Panc1 (cell line): ENCODE data around the gene OR52M1. TPM values are rescaled to one million over a fixed set of nuclear protein-coding genes. Genes with fewer than 3 reads are reported as not detected.

Source experiments
- ATAC-seq: fragments of 200-7000 bp; cut with Tn5 transposase; 2 replicates; pipeline ENCODE4 v1.9.1; 2020; ENCODE audit warnings: mild to moderate bottlenecking, moderate library complexity
- Bru-seq: library from RNA; stranded (reverse); fragments of 400-500 nt; gene quantifications from one replicate; lab custom pipeline; 2021; lab: Mats Ljungman, UMichigan
- BruChase-seq, 2 experiments: library from RNA; stranded (reverse); fragments of 400-500 nt; gene quantifications; one replicate each; lab custom pipeline; 2021; lab: Mats Ljungman, UMichigan
- BruUV-seq: library from RNA; stranded (reverse); fragments of 400-500 nt; replicated peaks from 2 replicates; lab custom pipeline; 2021; lab: Mats Ljungman, UMichigan
- CTCF ChIA-PET: fragments of 300-600 bp; sonication (Branson Sonifier 250); formaldehyde crosslinking; loops from one replicate; lab custom pipeline; 2022; ENCODE audit warnings: antibody characterized with exemption; lab: Charles Lee
- POLR2A ChIA-PET: fragments of 300-600 bp; sonication (Branson Sonifier 250); formaldehyde crosslinking; loops from one replicate; lab custom pipeline; 2022; ENCODE audit warnings: antibody characterized with exemption; lab: Charles Lee
- DNase-seq: peaks from one replicate; pipeline ENCODE4 v3.0.0-alpha.2; 2010; ENCODE audit warnings: low read depth, low spot score
- H3K27ac ChIP-seq: 2 replicates; pipeline ENCODE4 v1.5.1; 2011; ENCODE audit warnings: mild to moderate bottlenecking, low read length, inconsistent platforms
- H3K27me3 ChIP-seq: fragments of 200-500 bp; sonication (Bioruptor generic); 2 replicates; pipeline ENCODE4 v1.6.0; 2014; ENCODE audit warnings: low read length, inconsistent platforms; ENCODE audit not compliant: control insufficient read depth, insufficient read depth
- H3K36me3 ChIP-seq: fragments of 200-500 bp; sonication (Bioruptor generic); 2 replicates; pipeline ENCODE4 v1.5.1; 2014; ENCODE audit warnings: inconsistent platforms, mild to moderate bottlenecking, low read length, moderate library complexity; ENCODE audit not compliant: control insufficient read depth, insufficient read depth
- H3K4me1 ChIP-seq: 2 replicates; pipeline ENCODE4 v1.5.1; 2011; ENCODE audit warnings: inconsistent platforms, mild to moderate bottlenecking, low read length, moderate library complexity; ENCODE audit not compliant: control insufficient read depth, insufficient read depth
- H3K4me3 ChIP-seq, 2 experiments: 2 replicates each; pipeline ENCODE4 v1.5.1; 2011 to 2012; ENCODE audit warnings: low read depth in 2 of 2, low read length in 2 of 2, mild to moderate bottlenecking in 2 of 2, inconsistent platforms in 1 of 2, moderate library complexity in 1 of 2
- H3K9me3 ChIP-seq: fragments of 200-500 bp; sonication (Bioruptor generic); 2 replicates; pipeline ENCODE4 v1.5.1; 2014; ENCODE audit warnings: low read depth, mild to moderate bottlenecking, inconsistent platforms, low read length, moderate library complexity; ENCODE audit not compliant: control insufficient read depth, insufficient read depth
- CTCF ChIP-seq: fragments of 450-650 bp; IDR thresholded peaks from 2 replicates; pipeline ENCODE4 v1.5.1; 2017; ENCODE audit warnings: mild to moderate bottlenecking
- POLR2AphosphoS5 ChIP-seq: IDR thresholded peaks from 2 replicates; pipeline ENCODE4 v1.6.1; 2012; ENCODE audit warnings: mild to moderate bottlenecking, low read depth, low read length, moderate library complexity
- REST ChIP-seq, 2 experiments: IDR thresholded peaks; 2 replicates each; pipeline ENCODE4 v1.6.1; 2011 to 2012; ENCODE audit warnings: low read depth in 2 of 2, control low read depth in 1 of 2, low read length in 1 of 2, mild to moderate bottlenecking in 1 of 2, moderate library complexity in 1 of 2; ENCODE audit not compliant: insufficient read depth in 1 of 2
- SIN3A ChIP-seq: IDR thresholded peaks from 2 replicates; pipeline ENCODE4 v1.6.1; 2012; ENCODE audit warnings: low read depth, mild to moderate bottlenecking, low read length, moderate library complexity, borderline replicate concordance; ENCODE audit not compliant: insufficient read depth
- TCF7L2 ChIP-seq: IDR thresholded peaks from 2 replicates; pipeline ENCODE4 v1.6.1; 2011; ENCODE audit warnings: mild to moderate bottlenecking, low read depth, low read length, inconsistent platforms
- in situ Hi-C: cut with HindIII; loops from 2 replicates; pipeline ENCODE4 v1.10.0; 2016; ENCODE audit warnings: low sequenced_read_pairs, low pct_unique_long_range_greater_than_20kb
- intact Hi-C: fragments of 100-400 bp; cut with micrococcal nuclease; formaldehyde crosslinking; loops from one replicate; pipeline ENCODE4 v1.10.0; 2022; ENCODE audit not compliant: unreplicated experiment
- long read RNA-seq: library from polyadenylated mRNA; unstranded; transcript quantifications from one replicate; pipeline ENCODE4 v2.0.0, GENCODE V29; 2021; ENCODE audit not compliant: unreplicated experiment
- polyA plus RNA-seq: library from polyadenylated mRNA; unstranded; fragments of >200 nt; gene quantifications from one replicate; pipeline ENCODE4 v1.2.1, GENCODE V29; 2012; ENCODE audit warnings: missing spikeins; ENCODE audit not compliant: insufficient read length
- total RNA-seq: library from RNA; stranded (reverse); gene quantifications from one replicate; pipeline ENCODE4 v1.2.1, GENCODE V29; 2021; ENCODE audit not compliant: unreplicated experiment

OR52M1 gene
- total RNA-seq (not detected), Bru-seq, nascent RNA (not detected), BruChase-seq, experiment 1, labeled RNA remaining after a 2-hour chase (not detected), BruChase-seq, experiment 2, labeled RNA remaining after a 6-hour chase (not detected)
- polyA plus RNA-seq: not detected
- long read RNA-seq: 0 reads

GRCh38 chr11:4544891-4545290 lies at the start of gene OR52M1:
Gene OR52M1, plus strand, starts transcription at chr11:4545191. Its CDS starts 0 bp downstream, at chr11:4545191.
- BruUV-seq: no TSS peak
- no peaks in the 10 kb centered on the region for H3K4me1 ChIP-seq
- POLR2A ChIA-PET: no interaction called here
- CTCF ChIA-PET: interaction anchor here (0.6 kb wide), 1 partner anchor 1096 kb away, joined by 4 read pairs; no protein-coding TSS in a partner anchor
- H3K4me3 ChIP-seq: no peak within 1 kb of the TSS
- no peak for TF ChIP-seq SIN3A
- no peak for TF ChIP-seq REST (IDR thresholded peaks at IDR 0.05; ENCODE audit: insufficient read depth in 1 of 2, low read depth in 2 of 2, low read length in 1 of 2)
- TF ChIP-seq CTCF: no peak
- TF ChIP-seq TCF7L2: no peak
- TF ChIP-seq POLR2AphosphoS5: no peak
- intact Hi-C loops (no loop called here), in situ Hi-C loops (no loop called here)
- ATAC-seq (no peak), DNase-seq (no peak)
- no peaks in the 10 kb centered on the region for H3K36me3 ChIP-seq
- H3K27me3 ChIP-seq: peaks cover 6% of the 10 kb centered on the region
- H3K27ac ChIP-seq: no peak within 1 kb of the TSS
- no peaks in the 10 kb centered on the region for H3K9me3 ChIP-seq

- CTCF ChIA-PET: interaction anchor here (4.6 kb wide), 1 partner anchor 308 kb away, joined by 38 read pairs; no protein-coding TSS in a partner anchor
- H3K4me3 ChIP-seq: no peak overlapping the region
- ATAC-seq: no peak
- no peaks in the 10 kb centered on the region for H3K9me3 ChIP-seq
- no peaks in the 10 kb centered on the region for H3K4me1 ChIP-seq
- H3K27ac ChIP-seq: no peak overlapping the region
- DNase-seq: no peak
- POLR2A ChIA-PET: no interaction called here
- in situ Hi-C loops: no loop called here
- intact Hi-C loops: no loop called here
- peaks cover 21% of the 10 kb centered on the region for H3K27me3 ChIP-seq
- no TSS peak for BruUV-seq
- H3K36me3 ChIP-seq: no peaks in the 10 kb centered on the region
- TF ChIP-seq CTCF (no peak), REST (IDR thresholded peaks at IDR 0.05; ENCODE audit: insufficient read depth in 1 of 2, low read depth in 2 of 2, low read length in 1 of 2) (no peak), SIN3A (no peak), TCF7L2 (no peak), POLR2AphosphoS5 (no peak)
These were observed 49.5 kb upstream of the OR52M1 start for GRCh38 chr11:4495487-4495886.
